ENCODE data around the gene NLRC5. TPM values are rescaled to one million over a fixed set of nuclear protein-coding genes. Genes with fewer than 3 reads are reported as not detected.
A peak's percentile ranks its signal among the peaks of the same experiment; 100 is the strongest.

The NLRC5 gene
- total RNA-seq, 1 donor from 2014 or later: not detected

DNA sequence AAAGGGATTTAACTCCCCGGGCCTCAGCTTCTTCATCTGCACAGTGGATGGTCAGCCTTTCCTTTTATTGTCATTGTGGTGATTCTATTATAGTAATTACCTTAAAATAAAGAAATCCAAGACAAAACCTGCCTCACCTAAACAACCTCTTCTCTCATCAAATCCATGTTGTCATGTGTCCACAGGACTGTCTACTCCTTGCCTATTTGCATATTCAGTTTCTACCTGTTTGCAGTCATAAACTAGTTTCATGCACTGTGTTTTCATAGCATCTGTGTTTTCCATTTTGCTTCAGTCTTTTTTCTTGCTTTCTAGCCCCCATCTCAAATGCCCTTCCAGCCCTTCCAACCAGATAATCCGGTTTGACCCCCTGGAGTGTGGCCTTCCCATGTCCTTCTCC lies 58.7 kb downstream of the NLRC5 start:
- no peak overlapping the region for H2AFZ ChIP-seq (replicated peaks)
- H3K79me2 ChIP-seq (ENCODE audit: low read depth): no peaks in the 10 kb centered on the region

DNA sequence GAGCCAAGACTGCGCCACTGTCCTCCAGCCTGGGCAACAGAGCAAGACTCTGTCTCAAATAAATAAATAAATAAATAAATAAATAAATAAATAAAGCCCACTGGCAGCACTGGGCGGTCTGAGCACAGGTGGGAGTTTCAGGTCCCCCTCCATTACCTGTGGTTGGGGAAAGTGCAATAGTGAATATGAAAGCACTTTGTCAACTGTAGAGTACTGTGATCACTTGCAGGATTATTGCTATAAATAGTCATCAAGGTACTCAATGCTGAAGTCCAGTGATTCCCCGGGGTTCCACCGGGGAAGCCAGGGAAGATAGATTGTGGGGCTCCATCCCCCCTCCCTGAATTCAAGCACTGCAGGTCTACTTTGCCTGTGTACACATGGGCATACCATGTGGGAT lies 60.3 kb downstream of the NLRC5 start:
- H3K79me2 ChIP-seq (ENCODE audit: low read depth): no peaks in the 10 kb centered on the region
- H3F3A ChIP-seq (ENCODE audit: low read depth): no peaks in the 10 kb centered on the region
- H3K27me3 ChIP-seq: no peaks in the 10 kb centered on the region
- no peak overlapping the region for H2AFZ ChIP-seq (replicated peaks)
- H3K9me3 ChIP-seq (ENCODE audit: low read depth): no peaks in the 10 kb centered on the region
- no peak for DNase-seq (ENCODE audit: low spot score)
- H4K20me1 ChIP-seq (ENCODE audit: low read depth): no peaks in the 10 kb centered on the region
- H3K36me3 ChIP-seq: no peaks in the 10 kb centered on the region
- H3K4me2 ChIP-seq: no peak overlapping the region
- TF ChIP-seq EZH2 (IDR thresholded peaks at IDR 0.05): no peak
- no peak overlapping the region for H3K27ac ChIP-seq
- Mint-ChIP-seq H3K27ac (no peak overlapping the region), H3K4me3 (no peak overlapping the region), H3K27me3 (ENCODE audit: insufficient read depth, low read depth) (peaks cover 14% of the 10 kb centered on the region), H3K36me3 (no peaks in the 10 kb centered on the region), H3K9me3 (no peaks in the 10 kb centered on the region), H3K4me1 (peaks cover 9% of the 10 kb centered on the region)
- H3K4me3 ChIP-seq: no peak overlapping the region
- H3K9ac ChIP-seq: no peak overlapping the region
- peaks cover 8% of the 10 kb centered on the region for H3K4me1 ChIP-seq

More for the DNA sequence above, 58.7 kb downstream of the NLRC5 start:
- TF ChIP-seq, protein P1, sequence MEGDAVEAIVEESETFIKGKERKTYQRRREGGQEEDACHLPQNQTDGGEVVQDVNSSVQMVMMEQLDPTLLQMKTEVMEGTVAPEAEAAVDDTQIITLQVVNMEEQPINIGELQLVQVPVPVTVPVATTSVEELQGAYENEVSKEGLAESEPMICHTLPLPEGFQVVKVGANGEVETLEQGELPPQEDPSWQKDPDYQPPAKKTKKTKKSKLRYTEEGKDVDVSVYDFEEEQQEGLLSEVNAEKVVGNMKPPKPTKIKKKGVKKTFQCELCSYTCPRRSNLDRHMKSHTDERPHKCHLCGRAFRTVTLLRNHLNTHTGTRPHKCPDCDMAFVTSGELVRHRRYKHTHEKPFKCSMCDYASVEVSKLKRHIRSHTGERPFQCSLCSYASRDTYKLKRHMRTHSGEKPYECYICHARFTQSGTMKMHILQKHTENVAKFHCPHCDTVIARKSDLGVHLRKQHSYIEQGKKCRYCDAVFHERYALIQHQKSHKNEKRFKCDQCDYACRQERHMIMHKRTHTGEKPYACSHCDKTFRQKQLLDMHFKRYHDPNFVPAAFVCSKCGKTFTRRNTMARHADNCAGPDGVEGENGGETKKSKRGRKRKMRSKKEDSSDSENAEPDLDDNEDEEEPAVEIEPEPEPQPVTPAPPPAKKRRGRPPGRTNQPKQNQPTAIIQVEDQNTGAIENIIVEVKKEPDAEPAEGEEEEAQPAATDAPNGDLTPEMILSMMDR (IDR thresholded peaks at IDR 0.05): no peak
- Histone ChIP-seq H3K9ac (no peak overlapping the region), H3K4me2 (no peak overlapping the region), H3F3A (ENCODE audit: low read depth) (no peaks in the 10 kb centered on the region), H3K27me3 (no peaks in the 10 kb centered on the region), H3K9me3 (ENCODE audit: low read depth) (no peaks in the 10 kb centered on the region), H3K4me1 (peaks cover 8% of the 10 kb centered on the region), H3K4me3 (no peak overlapping the region), H3K36me3 (no peaks in the 10 kb centered on the region), H4K20me1 (ENCODE audit: low read depth) (no peaks in the 10 kb centered on the region), H3K27ac (no peak overlapping the region)
- no peaks in the 10 kb centered on the region for H3K9me3 Mint-ChIP-seq
- no peak overlapping the region for H3K4me3 Mint-ChIP-seq
- peaks cover 9% of the 10 kb centered on the region for H3K4me1 Mint-ChIP-seq
- peak overlapping the region; percentile 28 for H3K27ac Mint-ChIP-seq
- no peak for DNase-seq (ENCODE audit: low spot score)
- H3K36me3 Mint-ChIP-seq: no peaks in the 10 kb centered on the region
- H3K27me3 Mint-ChIP-seq (ENCODE audit: insufficient read depth, low read depth): peaks cover 11% of the 10 kb centered on the region

DNA sequence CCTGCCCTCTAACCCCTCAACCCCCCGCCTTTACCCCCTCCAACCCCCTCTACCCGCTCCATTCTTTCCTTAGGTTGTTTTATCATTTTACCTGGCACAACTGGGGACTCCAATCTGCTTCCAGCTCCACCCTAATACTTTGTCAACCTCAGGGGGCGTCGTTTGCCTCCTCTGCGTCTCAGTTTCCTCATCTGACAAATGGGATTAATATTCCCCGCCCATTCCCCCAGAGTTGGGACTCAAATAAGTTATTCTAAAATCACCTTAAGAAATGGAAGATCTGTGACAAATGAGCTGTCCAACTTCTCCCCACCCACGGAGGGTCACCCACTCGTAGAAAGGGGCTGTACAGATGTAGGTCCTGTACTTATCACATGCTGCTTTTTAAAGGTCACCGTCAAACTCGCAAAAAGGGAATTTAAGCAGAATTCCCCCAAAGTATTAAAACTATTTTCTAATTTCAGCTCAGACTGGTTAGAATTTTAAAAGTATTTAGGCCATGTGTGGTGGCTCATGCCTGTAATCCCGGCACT lies 62.4 kb downstream of the NLRC5 start:
- Histone ChIP-seq H3F3A (ENCODE audit: low read depth) (no peaks in the 10 kb centered on the region), H3K4me1 (peaks cover 8% of the 10 kb centered on the region), H3K9me3 (ENCODE audit: low read depth) (no peaks in the 10 kb centered on the region), H3K27ac (no peak overlapping the region), H3K4me3 (no peak overlapping the region), H3K4me2 (no peak overlapping the region), H2AFZ (replicated peaks) (peak overlapping the region; percentile 10), H3K79me2 (ENCODE audit: low read depth) (no peaks in the 10 kb centered on the region), H4K20me1 (ENCODE audit: low read depth) (no peaks in the 10 kb centered on the region), H3K9ac (no peak overlapping the region), H3K27me3 (no peaks in the 10 kb centered on the region), H3K36me3 (no peaks in the 10 kb centered on the region)
- H3K36me3 Mint-ChIP-seq: no peaks in the 10 kb centered on the region
- TF ChIP-seq EZH2 (IDR thresholded peaks at IDR 0.05) (no peak), EZH2phosphoT487 (IDR thresholded peaks at IDR 0.05) (no peak)
- TF ChIP-seq, protein P1 (IDR thresholded peaks at IDR 0.05): no peak
- peaks cover 8% of the 10 kb centered on the region for H3K4me1 Mint-ChIP-seq
- H3K4me3 Mint-ChIP-seq: no peak overlapping the region
- H3K27ac Mint-ChIP-seq: no peak overlapping the region
- no peaks in the 10 kb centered on the region for H3K9me3 Mint-ChIP-seq
- DNase-seq (ENCODE audit: low spot score): no peak
- H3K27me3 Mint-ChIP-seq (ENCODE audit: insufficient read depth, low read depth): peaks cover 14% of the 10 kb centered on the region

DNA sequence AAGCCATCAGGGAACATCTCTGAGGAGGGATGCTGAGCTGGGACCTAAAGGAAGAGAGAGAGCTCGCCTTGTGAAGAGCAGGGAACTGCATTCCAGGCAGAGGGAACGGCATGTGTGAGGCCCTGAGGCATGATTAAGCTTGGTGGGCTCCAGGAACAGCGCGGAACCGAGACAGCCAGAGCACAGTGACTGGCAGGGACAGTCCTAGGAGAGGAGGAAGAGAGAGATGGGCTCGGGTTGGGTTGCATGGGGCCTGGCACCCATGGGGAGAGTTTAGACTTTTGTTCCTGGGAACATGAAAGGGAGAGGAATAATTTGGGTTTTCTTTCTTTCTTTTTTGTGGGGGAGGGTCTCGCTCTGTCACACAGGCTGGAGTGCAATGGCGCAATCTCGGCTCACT lies 63.8 kb downstream of the NLRC5 start:
- no peak overlapping the region for H3K27ac ChIP-seq
- peaks cover 4% of the 10 kb centered on the region for H3K4me1 ChIP-seq
- no peaks in the 10 kb centered on the region for H3F3A ChIP-seq (ENCODE audit: low read depth)
- H3K9ac ChIP-seq: no peak overlapping the region
- Mint-ChIP-seq H3K27me3 (ENCODE audit: insufficient read depth, low read depth) (peaks cover 14% of the 10 kb centered on the region), H3K36me3 (no peaks in the 10 kb centered on the region), H3K27ac (no peak overlapping the region), H3K9me3 (no peaks in the 10 kb centered on the region), H3K4me3 (no peak overlapping the region), H3K4me1 (peaks cover 13% of the 10 kb centered on the region)
- no peak overlapping the region for H3K4me3 ChIP-seq
- no peak for TF ChIP-seq EZH2 (IDR thresholded peaks at IDR 0.05)
- TF ChIP-seq EZH2phosphoT487 (IDR thresholded peaks at IDR 0.05): no peak
- TF ChIP-seq, protein P1 (IDR thresholded peaks at IDR 0.05): no peak
- no peaks in the 10 kb centered on the region for H3K36me3 ChIP-seq
- H2AFZ ChIP-seq (replicated peaks): no peak overlapping the region
- no peak overlapping the region for H3K4me2 ChIP-seq
- no peak for DNase-seq (ENCODE audit: low spot score)
- no peaks in the 10 kb centered on the region for H4K20me1 ChIP-seq (ENCODE audit: low read depth)
- H3K79me2 ChIP-seq (ENCODE audit: low read depth): no peaks in the 10 kb centered on the region
- H3K27me3 ChIP-seq: no peaks in the 10 kb centered on the region
- no peaks in the 10 kb centered on the region for H3K9me3 ChIP-seq (ENCODE audit: low read depth)

Measured in neural progenitor cell (in vitro differentiated cells).